Astrocyte (in vitro differentiated cells and primary cell): Measurements from ENCODE around the gene BCAR3.

Source experiments
- CTCF ChIP-seq: IDR thresholded peaks from 2 replicates; pipeline ENCODE4 v1.5.1; 2011; ENCODE audit warnings: low read depth, mild to moderate bottlenecking, inconsistent platforms, low read length, moderate library complexity; ENCODE audit not compliant: insufficient read depth
- EZH2 ChIP-seq: IDR thresholded peaks from 2 replicates; pipeline ENCODE4 v1.6.1; 2012; ENCODE audit warnings: mild to moderate bottlenecking, low read length, inconsistent platforms; ENCODE audit not compliant: insufficient read depth

- no peak for TF ChIP-seq CTCF
- TF ChIP-seq EZH2: no peak
Observed at GRCh38 chr1:93730621-93731020, 49.0 kb upstream of the BCAR3 start.
